Epithelial cell of esophagus (primary cell): ENCODE measurements around the gene CACNA2D2.

ENCODE experiments used
- DNase-seq: peaks from one replicate; pipeline ENCODE4 v3.0.0; 2010; ENCODE audit warnings: low read depth
- H3K4me3 ChIP-seq: 2 replicates; pipeline ENCODE4 v1.5.1; 2011; ENCODE audit warnings: mild to moderate bottlenecking, low read length, control low read depth
- CTCF ChIP-seq: IDR thresholded peaks from 2 replicates; pipeline ENCODE4 v1.5.1; 2011; ENCODE audit warnings: low read depth, mild to moderate bottlenecking, low read length, control low read depth, inconsistent platforms; ENCODE audit not compliant: insufficient read depth; ENCODE audit errors: missing control alignments

Gene CACNA2D2

GRCh38 chr3:50478051-50478450 is 25.4 kb downstream of the CACNA2D2 start:
- no peak for DNase-seq
- no peak overlapping the region for H3K4me3 ChIP-seq
- TF ChIP-seq CTCF: no peak

- no peak overlapping the region for H3K4me3 ChIP-seq
- no peak for DNase-seq
- no peak for TF ChIP-seq CTCF
Measured at GRCh38 chr3:50475348-50475747, 28.1 kb downstream of the CACNA2D2 start.

GRCh38 chr3:50474717-50475116 is 28.7 kb downstream of the CACNA2D2 start:
- H3K4me3 ChIP-seq: no peak overlapping the region
- TF ChIP-seq CTCF: no peak
- DNase-seq: no peak

GRCh38 chr3:50473768-50474167 is 29.7 kb downstream of the CACNA2D2 start:
- H3K4me3 ChIP-seq: no peak overlapping the region
- no peak for DNase-seq
- no peak for TF ChIP-seq CTCF

GRCh38 chr3:50472958-50473357 is 30.5 kb downstream of the CACNA2D2 start:
- DNase-seq: no peak
- no peak overlapping the region for H3K4me3 ChIP-seq
- TF ChIP-seq CTCF: no peak

- DNase-seq: no peak
- H3K4me3 ChIP-seq: no peak overlapping the region
- TF ChIP-seq CTCF: no peak
Measured at GRCh38 chr3:50470658-50471057, 32.8 kb downstream of the CACNA2D2 start.

GRCh38 chr3:50467919-50468318 is 35.5 kb downstream of the CACNA2D2 start:
- H3K4me3 ChIP-seq: no peak overlapping the region
- TF ChIP-seq CTCF: no peak
- no peak for DNase-seq
